ENCODE data around the gene EVA1A. TPM values are rescaled to one million over a fixed set of nuclear protein-coding genes. Genes with fewer than 3 reads are reported as not detected.

Gene EVA1A
- total and polyA plus RNA-seq, 2 of the 8 experiments (the other 6 are each of a cell fraction or from before 2014, with no cell fraction given), result 2.4 to 4.3 TPM

- TF ChIP-seq PHF8 (conservative IDR thresholded peaks at IDR 0.05; ENCODE audit: low read depth, low read length), result no peak
- TF ChIP-seq CBX5 (IDR thresholded peaks at IDR 0.05; ENCODE audit: low read depth, low read length), result no peak
- TF ChIP-seq CREB1 (IDR thresholded peaks at IDR 0.05), result no peak
- no peak for TF ChIP-seq BACH1 (IDR thresholded peaks at IDR 0.05; ENCODE audit: low read length)
- TF ChIP-seq CHD1 (IDR thresholded peaks at IDR 0.05; ENCODE audit: low read depth, low read length), result no peak
- no peak for TF ChIP-seq RAD21 (IDR thresholded peaks at IDR 0.05 in 1 of 2, conservative IDR thresholded peaks at IDR 0.05 in 1 of 2; ENCODE audit: low read depth in 2 of 2, low read length in 2 of 2)
Measured at GRCh38 chr2:75516378-75517360, 44.1 kb downstream of the EVA1A start (continued).

All from H1 (cell line).